ENCODE results near the gene UBE2F. TPM values are rescaled to one million over a fixed set of nuclear protein-coding genes. Genes with fewer than 3 reads are reported as not detected.

The UBE2F gene
- total and polyA plus RNA-seq, 2 of the 4 experiments (the other 2 are of a cell fraction), result 44.6 to 59.8 TPM

DNA sequence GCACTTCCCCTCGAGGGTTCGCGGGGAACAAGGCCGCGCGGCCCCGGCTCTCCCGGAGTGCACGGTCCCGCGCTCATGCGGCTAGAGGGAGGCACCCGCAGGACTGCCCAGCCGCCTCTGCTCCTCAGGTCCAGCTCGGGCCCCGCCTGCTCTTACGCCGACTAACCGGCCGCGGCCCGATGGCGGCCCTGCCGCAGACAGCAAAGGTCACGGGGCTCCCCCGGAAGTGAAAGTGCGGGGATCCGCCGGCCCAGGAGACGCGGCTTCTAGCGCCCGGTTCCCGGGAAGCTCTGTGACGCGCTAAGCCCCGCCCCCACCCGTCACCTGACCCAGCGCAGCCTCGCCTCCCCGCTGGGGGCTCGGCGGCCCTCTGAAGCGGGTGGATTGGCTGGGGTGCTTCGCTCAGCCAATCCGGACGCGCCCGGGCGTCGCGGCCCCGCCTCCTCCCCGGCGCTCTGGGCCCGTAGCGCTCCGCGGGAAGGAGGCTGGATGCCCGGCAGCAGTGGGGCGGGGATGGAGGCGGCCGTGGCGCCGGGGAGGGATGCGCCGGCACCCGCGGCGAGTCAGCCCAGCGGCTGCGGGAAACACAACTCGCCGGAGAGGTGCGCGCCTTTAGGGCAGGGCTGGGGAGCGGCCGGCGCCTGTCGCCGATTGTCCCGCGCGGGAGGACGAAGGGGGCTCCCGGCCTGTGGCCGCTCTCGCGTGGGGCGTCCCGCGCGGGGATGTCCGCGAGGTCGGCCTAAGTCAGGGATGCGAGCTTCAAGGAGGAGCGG lies 93.9 kb downstream of the UBE2F start, which contains the start of gene SCLY:
SCLY (plus strand) TSS at position 460 of the 773 bp plus-strand sequence; CDS start at position 514, 54 bp downstream.
- in situ Hi-C loops (cut with MboI; ENCODE audit: low sequenced_read_pairs) (no loop called here), intact Hi-C loops (cut with micrococcal nuclease) (loop anchor here (1.0 to 5.0 kb wide), 4 partner anchors 93 to 202 kb away; partner anchors contain the start of gene UBE2F), dilution Hi-C loops (cut with HindIII; ENCODE audit: low sequenced_read_pairs, unreplicated experiment) (no loop called here)
- Histone ChIP-seq H4K20me1 (ENCODE audit: insufficient read depth, low read length) (no peaks in the 10 kb centered on the region), H2AFZ (replicated peaks; ENCODE audit: low read length, poor library complexity) (peak within 1 kb of the TSS; percentile 97), H4K91ac (ENCODE audit: insufficient read depth, low read depth, low read length) (peak within 1 kb of the TSS; percentile 78), H4K8ac (ENCODE audit: low read depth in 2 of 2, low read length in 2 of 2) (peak within 1 kb of the TSS; percentile 91 to 97), H3K4me1 (ENCODE audit: control insufficient read depth, insufficient read depth, low read length) (no peaks in the 10 kb centered on the region; the same call in 1 of the 2 replicates), H3K79me1 (ENCODE audit: low read depth in 1 of 2, low read length in 2 of 2) (peaks cover 8 to 36% of the 10 kb centered on the region in 2 experiments), H3K56ac (ENCODE audit: extremely low read depth, insufficient read depth, low read length) (peak within 1 kb of the TSS; percentile 45; the same call in 1 of the 2 replicates), H3K36me3 (ENCODE audit: control insufficient read depth, insufficient read depth, low read length) (no peaks in the 10 kb centered on the region; the same call in 1 of the 2 replicates), H3K4me2 (ENCODE audit: low read depth, low read length) (peak within 1 kb of the TSS; percentile 97), H3K4me3 (ENCODE audit: insufficient read depth, low read depth, low read length) (peak within 1 kb of the TSS; percentile 83), H3K9me3 (ENCODE audit: control insufficient read depth, insufficient read depth, low read length) (no peaks in the 10 kb centered on the region), H2AK9ac (replicated peaks; ENCODE audit: low read depth, low read length, poor library complexity) (peak within 1 kb of the TSS; percentile 88), H2BK15ac (ENCODE audit: low read depth, low read length) (no peak within 1 kb of the TSS), H4K5ac (ENCODE audit: low read depth, low read length) (peak within 1 kb of the TSS; percentile 87), H2BK5ac (ENCODE audit: low read depth, low read length, poor library complexity, severe bottlenecking) (peak within 1 kb of the TSS; percentile 48), H2BK20ac (ENCODE audit: low read depth, low read length) (no peak within 1 kb of the TSS), H3K14ac (replicated peaks; ENCODE audit: low read depth, low read length) (peak within 1 kb of the TSS; percentile 78), H3K27me3 (ENCODE audit: control insufficient read depth, insufficient read depth, low read length) (no peaks in the 10 kb centered on the region), H2AK5ac (ENCODE audit: low read depth, low read length) (peak within 1 kb of the TSS; percentile 30), H3K18ac (ENCODE audit: low read depth, low read length) (peak within 1 kb of the TSS; percentile 66), H2BK120ac (ENCODE audit: low read depth, low read length) (peak within 1 kb of the TSS; percentile 44; the same call in 1 of the 2 replicates), H3K4ac (ENCODE audit: low read depth, low read length) (peak within 1 kb of the TSS; percentile 90), H3K23ac (ENCODE audit: low read depth, low read length) (peak within 1 kb of the TSS; percentile 98), H3K9ac (ENCODE audit: low read depth, low read length) (peak within 1 kb of the TSS; percentile 91), H3K9me1 (ENCODE audit: insufficient read depth, low read length) (no peaks in the 10 kb centered on the region; the same call in 1 of the 2 replicates), H3K27ac (ENCODE audit: insufficient read depth, low read length) (peak within 1 kb of the TSS; percentile 65)
- TF ChIP-seq ELK1 (IDR thresholded peaks at IDR 0.05; ENCODE audit: borderline replicate concordance, low read depth, low read length) (no peak), RCOR1 (IDR thresholded peaks at IDR 0.05; ENCODE audit: insufficient replicate concordance, low read length) (no peak), POLR2A (IDR thresholded peaks at IDR 0.05; ENCODE audit: low read depth, low read length) (peak; percentile 85), MAZ (IDR thresholded peaks at IDR 0.05; ENCODE audit: borderline replicate concordance, low read depth, low read length) (peak; percentile 96), CHD1 (IDR thresholded peaks at IDR 0.05; ENCODE audit: low read depth, low read length) (no peak), MXI1 (IDR thresholded peaks at IDR 0.05; ENCODE audit: borderline replicate concordance, low read depth, low read length) (peak; percentile 26; the same call in 1 of the 2 replicates), RAD21 (IDR thresholded peaks at IDR 0.05; ENCODE audit: low read length) (peak; percentile 18; the same call in 1 of the 2 replicates), BHLHE40 (IDR thresholded peaks at IDR 0.05; ENCODE audit: low read depth, low read length) (peak; percentile 22; the same call in 1 of the 2 replicates), NFE2L2 (IDR thresholded peaks at IDR 0.05; ENCODE audit: low read depth, low read length) (no peak)
- TF ChIP-seq, protein P1, sequence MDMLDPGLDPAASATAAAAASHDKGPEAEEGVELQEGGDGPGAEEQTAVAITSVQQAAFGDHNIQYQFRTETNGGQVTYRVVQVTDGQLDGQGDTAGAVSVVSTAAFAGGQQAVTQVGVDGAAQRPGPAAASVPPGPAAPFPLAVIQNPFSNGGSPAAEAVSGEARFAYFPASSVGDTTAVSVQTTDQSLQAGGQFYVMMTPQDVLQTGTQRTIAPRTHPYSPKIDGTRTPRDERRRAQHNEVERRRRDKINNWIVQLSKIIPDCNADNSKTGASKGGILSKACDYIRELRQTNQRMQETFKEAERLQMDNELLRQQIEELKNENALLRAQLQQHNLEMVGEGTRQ (IDR thresholded peaks at IDR 0.05; ENCODE audit: low read depth, low read length), result peak; percentile 95
- peak; percentile 98 for ATAC-seq (ENCODE audit: low read depth)
- CTCF ChIA-PET, result interaction anchor here (1.4 kb wide), 1 partner anchor 15 kb away, joined by 4 read pairs; no protein-coding TSS in a partner anchor
- BruUV-seq (replicated peaks), result no TSS peak
- DNase-seq, result peak; percentile 96
- WGBS, 2 experiments (ENCODE audit: extremely low coverage in 2 of 2, insufficient read length in 1 of 2), result 0% methylated on average over 22 of the region's 98 CpGs; no CpG with 5 or more reads in 1 of the 2 experiments
- POLR2A ChIA-PET (ENCODE audit: unreplicated experiment), result interaction anchor here (0.6 kb wide), 1 partner anchor 674 kb away, joined by 3 read pairs; no protein-coding TSS in a partner anchor
